Caco-2 (cell line): Measurements from ENCODE around the gene APOL5. TPM values are rescaled to one million over a fixed set of nuclear protein-coding genes. Genes with fewer than 3 reads are reported as not detected.

Experiments used
- BruUV-seq: library from RNA; stranded (reverse); fragments of 400-500 nt; replicated peaks from 2 replicates; lab custom pipeline; 2021; lab: Mats Ljungman, UMichigan
- CTCF ChIA-PET: fragments of 300-600 bp; sonication (Branson Sonifier 250); formaldehyde crosslinking; loops from one replicate; lab custom pipeline; 2022; ENCODE audit warnings: antibody characterized with exemption; lab: Charles Lee
- POLR2A ChIA-PET: fragments of 300-600 bp; sonication (Branson Sonifier 250); formaldehyde crosslinking; loops from one replicate; lab custom pipeline; 2022; ENCODE audit warnings: antibody characterized with exemption; lab: Charles Lee
- DNase-seq, 2 experiments: peaks; one replicate each; pipeline versions ENCODE4 v3.0.0 to v3.0.0-alpha.2; 2020 to 2022
- H3K27me3 ChIP-seq: replicated peaks from 2 replicates; pipeline ENCODE4 v1.6.0; 2011; ENCODE audit warnings: low read length; ENCODE audit not compliant: control insufficient read depth, insufficient read depth
- H3K36me3 ChIP-seq: 2 replicates; pipeline ENCODE4 v1.5.1; 2011; ENCODE audit warnings: low read length; ENCODE audit not compliant: control insufficient read depth, insufficient read depth
- H3K4me1 ChIP-seq: fragments of 250-450 bp; sonication (Bioruptor Pico); 2 replicates; pipeline ENCODE4 v1.5.1; 2020; ENCODE audit warnings: mild to moderate bottlenecking
- H3K4me3 ChIP-seq: 2 replicates; pipeline ENCODE4 v1.5.1; 2011; ENCODE audit warnings: low read depth, mild to moderate bottlenecking, control low read depth, low read length
- H3K9me3 ChIP-seq: fragments of 250-450 bp; sonication (Bioruptor Pico); 2 replicates; pipeline ENCODE4 v1.5.1; 2020; ENCODE audit warnings: mild to moderate bottlenecking, moderate library complexity
- H3K27ac Mint-ChIP-seq: one replicate; pipeline ENCODE4 v1.8.0; 2022; ENCODE audit warnings: mixed read lengths; ENCODE audit not compliant: unreplicated experiment
- H3K27me3 Mint-ChIP-seq: one replicate; pipeline ENCODE4 v1.8.0; 2022; ENCODE audit warnings: mixed read lengths; ENCODE audit not compliant: insufficient read depth, unreplicated experiment
- H3K36me3 Mint-ChIP-seq: one replicate; pipeline ENCODE4 v1.8.0; 2022; ENCODE audit warnings: mild to moderate bottlenecking, mixed read lengths; ENCODE audit not compliant: insufficient read depth, unreplicated experiment
- H3K4me1 Mint-ChIP-seq: one replicate; pipeline ENCODE4 v1.8.0; 2022; ENCODE audit warnings: low read depth, mixed read lengths; ENCODE audit not compliant: unreplicated experiment
- H3K4me3 Mint-ChIP-seq: one replicate; pipeline ENCODE4 v1.8.0; 2022; ENCODE audit warnings: mild to moderate bottlenecking, moderate library complexity, mixed read lengths; ENCODE audit not compliant: unreplicated experiment
- H3K9me3 Mint-ChIP-seq: one replicate; pipeline ENCODE4 v1.8.0; 2022; ENCODE audit warnings: mixed read lengths; ENCODE audit not compliant: unreplicated experiment
- CTCF ChIP-seq, 2 experiments: fragments of 200-600 bp in 1 of 2; IDR thresholded peaks; 1 replicate in 1 of 2; 2 replicates in 1 of 2; pipeline versions ENCODE4 v1.5.1 to v1.8.0; 2011 to 2022; ENCODE audit warnings: antibody characterized with exemption in 1 of 2, control low read depth in 1 of 2, inconsistent platforms in 1 of 2, low read depth in 1 of 2, low read length in 1 of 2, mild to moderate bottlenecking in 1 of 2, moderate library complexity in 1 of 2; ENCODE audit not compliant: insufficient read depth in 1 of 2, severe bottlenecking in 1 of 2, unreplicated experiment in 1 of 2
- intact Hi-C: fragments of 100-400 bp; cut with micrococcal nuclease; formaldehyde crosslinking; loops from one replicate; pipeline ENCODE4 v1.10.0; 2022; ENCODE audit not compliant: unreplicated experiment
- total RNA-seq: library from RNA; stranded (reverse); gene quantifications from 2 replicates; pipeline ENCODE4 v1.2.3, GENCODE V29; 2022

APOL5 gene
- total RNA-seq, 1 experiment from 2014 or later: not detected

DNA sequence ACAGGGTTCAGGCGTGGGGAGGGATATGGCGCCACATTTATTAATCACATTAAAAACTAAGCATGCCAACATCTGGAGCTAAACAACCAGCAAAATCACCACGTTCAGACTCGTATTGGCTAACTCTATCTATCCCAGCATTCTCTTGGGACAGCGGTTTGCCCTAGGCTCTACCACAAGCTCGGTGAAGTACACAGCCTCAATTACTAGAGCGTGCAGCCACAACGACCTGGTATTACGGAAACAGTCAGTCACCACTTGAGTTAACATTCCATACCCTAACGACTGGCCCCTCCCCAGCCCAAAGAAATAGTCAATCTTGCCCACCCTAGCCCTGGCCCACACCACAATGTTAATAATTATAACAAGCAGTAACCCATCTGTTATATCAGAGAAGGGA is 32.1 kb downstream of the APOL5 start:
- no peak for TF ChIP-seq CTCF (IDR thresholded peaks at IDR 0.05; ENCODE audit: insufficient read depth in 1 of 2, low read depth in 1 of 2, low read length in 1 of 2, severe bottlenecking in 1 of 2, unreplicated experiment in 1 of 2)
- ChIA-PET POLR2A (no interaction called here), CTCF (no interaction called here)
- Histone ChIP-seq H3K4me1 (no peaks in the 10 kb centered on the region), H3K4me3 (no peak overlapping the region), H3K27me3 (no peaks in the 10 kb centered on the region), H3K9me3 (no peaks in the 10 kb centered on the region), H3K36me3 (0 out of 2 replicates have a peak, but pooled peaks cover 5% of the 10 kb centered on the region)
- no peak overlapping the region for H3K27ac Mint-ChIP-seq
- intact Hi-C loops: no loop called here
- DNase-seq: no peak
- no peak overlapping the region for H3K4me3 Mint-ChIP-seq
- H3K4me1 Mint-ChIP-seq: no peaks in the 10 kb centered on the region
- no peaks in the 10 kb centered on the region for H3K9me3 Mint-ChIP-seq
- H3K27me3 Mint-ChIP-seq: no peaks in the 10 kb centered on the region
- H3K36me3 Mint-ChIP-seq: peaks cover 47% of the 10 kb centered on the region
- no TSS peak for BruUV-seq

DNA sequence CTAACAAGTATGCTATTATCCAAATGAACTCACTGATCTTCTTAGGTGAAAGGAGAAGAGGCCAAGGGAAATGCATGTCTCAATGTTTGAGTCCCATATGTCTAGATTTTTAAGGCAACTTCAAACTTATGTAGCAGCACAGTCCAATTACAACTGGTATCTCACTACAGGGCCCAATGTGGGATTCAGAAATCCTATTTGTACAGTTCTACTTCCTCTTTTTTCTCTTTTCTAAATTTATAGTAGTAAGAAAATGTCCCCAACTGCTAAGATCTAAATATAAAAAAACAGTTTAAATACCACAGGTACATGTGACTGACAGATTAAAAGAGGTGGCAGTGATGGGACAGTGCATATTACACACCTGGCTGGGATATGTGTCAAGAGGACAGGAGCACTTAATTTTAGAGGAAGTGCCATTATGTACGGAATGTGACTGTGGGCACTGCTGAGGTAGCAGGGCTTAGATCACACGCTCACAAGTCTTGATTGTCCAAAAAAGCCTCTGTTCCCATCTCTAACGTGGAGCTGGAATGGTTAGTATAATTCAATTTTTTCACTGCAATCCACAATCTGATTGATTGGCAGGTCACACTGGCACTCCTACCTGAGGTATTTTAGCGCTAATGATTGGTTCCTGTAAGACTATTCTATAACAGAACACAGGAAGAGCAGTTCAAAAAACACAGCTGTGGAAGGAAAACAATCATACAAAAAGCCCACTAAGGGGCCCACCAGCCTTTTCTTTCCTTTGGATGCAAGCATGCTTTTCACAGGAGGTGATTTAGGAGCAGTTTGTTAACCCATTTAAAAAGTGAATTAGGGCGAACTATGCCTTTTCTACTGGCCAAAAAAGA is 34.6 kb downstream of the APOL5 start:
- no peaks in the 10 kb centered on the region for H3K27me3 Mint-ChIP-seq
- no peak for DNase-seq
- H3K9me3 ChIP-seq: no peaks in the 10 kb centered on the region
- H3K4me3 Mint-ChIP-seq: no peak overlapping the region
- peaks cover 43% of the 10 kb centered on the region for H3K36me3 Mint-ChIP-seq
- H3K9me3 Mint-ChIP-seq: no peaks in the 10 kb centered on the region
- no peak overlapping the region for H3K27ac Mint-ChIP-seq
- no peaks in the 10 kb centered on the region for H3K4me1 ChIP-seq
- H3K27me3 ChIP-seq: no peaks in the 10 kb centered on the region
- intact Hi-C loops: no loop called here
- H3K4me3 ChIP-seq: no peak overlapping the region
- TF ChIP-seq CTCF (IDR thresholded peaks at IDR 0.05; ENCODE audit: insufficient read depth in 1 of 2, low read depth in 1 of 2, low read length in 1 of 2, severe bottlenecking in 1 of 2, unreplicated experiment in 1 of 2): no peak
- ChIA-PET CTCF (no interaction called here), POLR2A (no interaction called here)
- BruUV-seq: no TSS peak
- 0 out of 2 replicates have a peak, but pooled peaks cover 1% of the 10 kb centered on the region for H3K36me3 ChIP-seq
- peaks cover 6% of the 10 kb centered on the region for H3K4me1 Mint-ChIP-seq

GRCh38 chr22:35752863-35753189 is 35.2 kb downstream of the APOL5 start:
- POLR2A ChIA-PET: no interaction called here
- H3K4me3 ChIP-seq: no peak overlapping the region
- Mint-ChIP-seq H3K27me3 (no peaks in the 10 kb centered on the region), H3K9me3 (no peaks in the 10 kb centered on the region), H3K27ac (no peak overlapping the region), H3K4me1 (peaks cover 6% of the 10 kb centered on the region), H3K36me3 (peaks cover 37% of the 10 kb centered on the region), H3K4me3 (no peak overlapping the region)
- BruUV-seq: no TSS peak
- H3K9me3 ChIP-seq: no peaks in the 10 kb centered on the region
- DNase-seq: no peak
- no peaks in the 10 kb centered on the region for H3K27me3 ChIP-seq
- no peak for TF ChIP-seq CTCF (IDR thresholded peaks at IDR 0.05; ENCODE audit: insufficient read depth in 1 of 2, low read depth in 1 of 2, low read length in 1 of 2, severe bottlenecking in 1 of 2, unreplicated experiment in 1 of 2)
- 0 out of 2 replicates have a peak, but pooled peaks cover 1% of the 10 kb centered on the region for H3K36me3 ChIP-seq
- H3K4me1 ChIP-seq: no peaks in the 10 kb centered on the region
- intact Hi-C loops: no loop called here
- CTCF ChIA-PET: no interaction called here
